Measurements from ENCODE around the gene COL25A1. TPM values are rescaled to one million over a fixed set of nuclear protein-coding genes. Genes with fewer than 3 reads are reported as not detected.
A peak's percentile ranks its signal among the peaks of the same experiment; 100 is the strongest.

The COL25A1 gene
- total and polyA plus RNA-seq, 4 experiments from 2014 or later = 0.06 to 0.55 (median 0.44) TPM; not detected in 1

GRCh38 chr4:109321232-109321631 lies 18.8 kb upstream of the COL25A1 start:
- H3K9me3 Mint-ChIP-seq = peaks cover 3 to 50% (median 34%) of the 10 kb centered on the region in 8 donors
- peak overlapping the region in 1 of 8 donors; percentile 63 for H3K4me3 Mint-ChIP-seq
- Histone ChIP-seq H3K9me3 (ENCODE audit: control insufficient read depth in 1 of 2, low read length in 2 of 2) (peaks cover 0 to 3% of the 10 kb centered on the region in 2 donors), H3K4me3 (ENCODE audit: low read length in 2 of 2) (no peak overlapping the region), H3K4me1 (ENCODE audit: insufficient read depth, low read length) (no peaks in the 10 kb centered on the region), H3K36me3 (ENCODE audit: insufficient read depth, low read length) (no peaks in the 10 kb centered on the region), H3K27ac (ENCODE audit: low read depth, low read length) (no peak overlapping the region), H3K27me3 (ENCODE audit: insufficient read depth, low read length) (no peaks in the 10 kb centered on the region)
- CTCF ChIA-PET (ENCODE audit: partially characterized antibody) = no interaction called here
- intact Hi-C loops (cut with micrococcal nuclease) = no loop called here
- no peak overlapping the region for H3K27ac Mint-ChIP-seq
- DNase-seq = no peak
- peaks cover 10 to 14% of the 10 kb centered on the region in 2 donors for H3K36me3 Mint-ChIP-seq
- POLR2A ChIA-PET (ENCODE audit: partially characterized antibody) = no interaction called here
- H3K4me1 Mint-ChIP-seq = no peaks in the 10 kb centered on the region
- peaks cover 4 to 10% of the 10 kb centered on the region in 2 donors for H3K27me3 Mint-ChIP-seq

- Mint-ChIP-seq H3K9me3 (peaks cover 3 to 53% (median 36%) of the 10 kb centered on the region in 8 donors), H3K27me3 (peaks cover 8 to 13% of the 10 kb centered on the region in 2 donors), H3K36me3 (peaks cover 10 to 14% of the 10 kb centered on the region in 2 donors), H3K27ac (no peak overlapping the region), H3K4me1 (no peaks in the 10 kb centered on the region), H3K4me3 (no peak overlapping the region)
- peaks cover 0 to 3% of the 10 kb centered on the region in 2 donors for H3K9me3 ChIP-seq (ENCODE audit: control insufficient read depth in 1 of 2, low read length in 2 of 2)
- CTCF ChIA-PET (ENCODE audit: partially characterized antibody) = no interaction called here
- DNase-seq = no peak
- no peaks in the 10 kb centered on the region for H3K36me3 ChIP-seq (ENCODE audit: insufficient read depth, low read length)
- no peak overlapping the region for H3K27ac ChIP-seq (ENCODE audit: low read depth, low read length)
- H3K4me3 ChIP-seq (ENCODE audit: low read length in 2 of 2) = no peak overlapping the region
- intact Hi-C loops (cut with micrococcal nuclease) = no loop called here
- no peaks in the 10 kb centered on the region for H3K4me1 ChIP-seq (ENCODE audit: insufficient read depth, low read length)
- no peaks in the 10 kb centered on the region for H3K27me3 ChIP-seq (ENCODE audit: insufficient read depth, low read length)
- POLR2A ChIA-PET (ENCODE audit: partially characterized antibody) = no interaction called here
Measured at GRCh38 chr4:109319684-109320083, 17.2 kb upstream of the COL25A1 start.

GRCh38 chr4:109319156-109319555 lies 16.7 kb upstream of the COL25A1 start:
- H3K4me3 Mint-ChIP-seq = no peak overlapping the region
- ChIA-PET CTCF (ENCODE audit: partially characterized antibody) (no interaction called here), POLR2A (ENCODE audit: partially characterized antibody) (no interaction called here)
- no peaks in the 10 kb centered on the region for H3K27me3 ChIP-seq (ENCODE audit: insufficient read depth, low read length)
- no peaks in the 10 kb centered on the region for H3K36me3 ChIP-seq (ENCODE audit: insufficient read depth, low read length)
- H3K36me3 Mint-ChIP-seq = peaks cover 10 to 14% of the 10 kb centered on the region in 2 donors
- peaks cover 0 to 3% of the 10 kb centered on the region in 2 donors for H3K9me3 ChIP-seq (ENCODE audit: control insufficient read depth in 1 of 2, low read length in 2 of 2)
- peaks cover 8 to 13% of the 10 kb centered on the region in 2 donors for H3K27me3 Mint-ChIP-seq
- H3K4me1 ChIP-seq (ENCODE audit: insufficient read depth, low read length) = no peaks in the 10 kb centered on the region
- no peak overlapping the region for H3K27ac Mint-ChIP-seq
- H3K9me3 Mint-ChIP-seq = peaks cover 3 to 53% (median 35%) of the 10 kb centered on the region in 8 donors
- no peak for DNase-seq
- intact Hi-C loops (cut with micrococcal nuclease) = no loop called here
- H3K4me3 ChIP-seq (ENCODE audit: low read length in 2 of 2) = no peak overlapping the region
- no peaks in the 10 kb centered on the region for H3K4me1 Mint-ChIP-seq
- H3K27ac ChIP-seq (ENCODE audit: low read depth, low read length) = no peak overlapping the region

DNA sequence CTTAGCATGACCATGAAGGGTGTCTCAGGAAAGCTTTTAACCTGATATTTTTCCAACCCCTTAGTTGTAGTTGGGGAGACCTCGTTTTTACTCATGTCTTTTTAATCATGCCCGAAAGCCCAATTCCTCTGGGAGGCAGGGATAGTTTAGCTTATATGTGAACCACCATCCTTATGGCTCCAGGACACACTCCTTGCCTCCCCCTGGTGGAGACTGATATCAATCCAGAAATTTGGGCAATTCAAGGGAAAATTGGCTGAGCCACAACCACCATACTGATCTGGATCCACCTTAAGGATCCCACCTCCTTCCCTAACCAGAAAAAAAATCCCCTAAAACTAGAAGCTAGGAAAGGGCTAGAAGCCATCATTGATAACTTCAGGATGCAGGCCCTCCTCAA lies 13.4 kb upstream of the COL25A1 start:
- H3K36me3 Mint-ChIP-seq = peaks cover 0 to 4% of the 10 kb centered on the region in 2 donors
- peaks cover 0 to 50% (median 28%) of the 10 kb centered on the region in 8 donors for H3K9me3 Mint-ChIP-seq
- no peak for DNase-seq
- H3K4me1 Mint-ChIP-seq = no peaks in the 10 kb centered on the region
- intact Hi-C loops (cut with micrococcal nuclease) = no loop called here
- no peaks in the 10 kb centered on the region for H3K36me3 ChIP-seq (ENCODE audit: insufficient read depth, low read length)
- H3K4me3 ChIP-seq (ENCODE audit: low read length in 2 of 2) = no peak overlapping the region
- H3K4me1 ChIP-seq (ENCODE audit: insufficient read depth, low read length) = no peaks in the 10 kb centered on the region
- no peaks in the 10 kb centered on the region for H3K27me3 ChIP-seq (ENCODE audit: insufficient read depth, low read length)
- no peak overlapping the region for H3K4me3 Mint-ChIP-seq
- H3K9me3 ChIP-seq (ENCODE audit: control insufficient read depth in 1 of 2, low read length in 2 of 2) = no peaks in the 10 kb centered on the region
- H3K27me3 Mint-ChIP-seq = peaks cover 8 to 13% of the 10 kb centered on the region in 2 donors
- H3K27ac Mint-ChIP-seq = no peak overlapping the region
- H3K27ac ChIP-seq (ENCODE audit: low read depth, low read length) = no peak overlapping the region
- ChIA-PET POLR2A (ENCODE audit: partially characterized antibody) (no interaction called here), CTCF (ENCODE audit: partially characterized antibody) (no interaction called here)

GRCh38 chr4:109315341-109315740 lies 12.9 kb upstream of the COL25A1 start:
- POLR2A ChIA-PET (ENCODE audit: partially characterized antibody) = no interaction called here

GRCh38 chr4:109313168-109314133 lies 11.0 kb upstream of the COL25A1 start:
- no peak overlapping the region for H3K27ac ChIP-seq (ENCODE audit: low read depth, low read length)
- no peaks in the 10 kb centered on the region for H3K27me3 ChIP-seq (ENCODE audit: insufficient read depth, low read length)
- DNase-seq = no peak
- Mint-ChIP-seq H3K9me3 (peaks cover 0 to 32% (median 21%) of the 10 kb centered on the region in 8 donors), H3K36me3 (peaks cover 0 to 4% of the 10 kb centered on the region in 2 donors), H3K4me1 (no peaks in the 10 kb centered on the region), H3K27me3 (peaks cover 11 to 18% of the 10 kb centered on the region in 2 donors), H3K4me3 (no peak overlapping the region), H3K27ac (no peak overlapping the region)
- H3K36me3 ChIP-seq (ENCODE audit: insufficient read depth, low read length) = no peaks in the 10 kb centered on the region
- H3K9me3 ChIP-seq (ENCODE audit: control insufficient read depth in 1 of 2, low read length in 2 of 2) = no peaks in the 10 kb centered on the region
- ChIA-PET CTCF (ENCODE audit: partially characterized antibody) (interaction anchor here (0.6 kb wide), 1 partner anchor 741 kb away, joined by 3 read pairs; no protein-coding TSS in a partner anchor), POLR2A (ENCODE audit: partially characterized antibody) (no interaction called here)
- H3K4me3 ChIP-seq (ENCODE audit: low read length in 2 of 2) = no peak overlapping the region
- H3K4me1 ChIP-seq (ENCODE audit: insufficient read depth, low read length) = no peaks in the 10 kb centered on the region
- intact Hi-C loops (cut with micrococcal nuclease) = no loop called here

More at GRCh38 chr4:109315341-109315740, 12.9 kb upstream of the COL25A1 start:
- Mint-ChIP-seq H3K4me3 (no peak overlapping the region), H3K4me1 (no peaks in the 10 kb centered on the region), H3K27ac (no peak overlapping the region), H3K9me3 (peaks cover 0 to 46% (median 24%) of the 10 kb centered on the region in 8 donors), H3K27me3 (peaks cover 11 to 15% of the 10 kb centered on the region in 2 donors), H3K36me3 (peaks cover 0 to 4% of the 10 kb centered on the region in 2 donors)
- Histone ChIP-seq H3K36me3 (ENCODE audit: insufficient read depth, low read length) (no peaks in the 10 kb centered on the region), H3K4me3 (ENCODE audit: low read length in 2 of 2) (no peak overlapping the region), H3K9me3 (ENCODE audit: control insufficient read depth in 1 of 2, low read length in 2 of 2) (no peaks in the 10 kb centered on the region), H3K4me1 (ENCODE audit: insufficient read depth, low read length) (no peaks in the 10 kb centered on the region), H3K27ac (ENCODE audit: low read depth, low read length) (no peak overlapping the region), H3K27me3 (ENCODE audit: insufficient read depth, low read length) (no peaks in the 10 kb centered on the region)
- intact Hi-C loops (cut with micrococcal nuclease) = no loop called here
- CTCF ChIA-PET (ENCODE audit: partially characterized antibody) = no interaction called here
- DNase-seq = no peak

GRCh38 chr4:109303140-109303496 lies 660 bp upstream of the COL25A1 start:
- POLR2A ChIA-PET (ENCODE audit: partially characterized antibody) = no interaction called here
- peak in 1 of 5 donors; percentile 14 for DNase-seq
- CTCF ChIA-PET (ENCODE audit: partially characterized antibody) = no interaction called here
- Mint-ChIP-seq H3K27me3 (peaks cover 40 to 41% of the 10 kb centered on the region in 2 donors), H3K4me1 (peaks cover 12 to 22% (median 16%) of the 10 kb centered on the region in 4 donors), H3K9me3 (peaks cover 0 to 8% (median 0%) of the 10 kb centered on the region in 8 donors), H3K36me3 (no peaks in the 10 kb centered on the region), H3K27ac (peak overlapping the region in 3 of 7 donors; percentile 26 to 38 (median 30)), H3K4me3 (peak overlapping the region; percentile 77 to 89 (median 86))
- H3K4me1 ChIP-seq (ENCODE audit: insufficient read depth, low read length) = peaks cover 14% of the 10 kb centered on the region
- no peak overlapping the region for H3K27ac ChIP-seq (ENCODE audit: low read depth, low read length)
- H3K36me3 ChIP-seq (ENCODE audit: insufficient read depth, low read length) = no peaks in the 10 kb centered on the region
- intact Hi-C loops (cut with micrococcal nuclease) = no loop called here
- no peaks in the 10 kb centered on the region for H3K9me3 ChIP-seq (ENCODE audit: control insufficient read depth in 1 of 2, low read length in 2 of 2)
- H3K27me3 ChIP-seq (ENCODE audit: insufficient read depth, low read length) = peaks cover 33% of the 10 kb centered on the region
- peak overlapping the region in 1 of 2 donors; percentile 43 for H3K4me3 ChIP-seq (ENCODE audit: low read length in 2 of 2)

Data from CD4-positive, alpha-beta memory T cell (primary cell).